Spleen (tissue), 7 donors: ENCODE measurements around the gene CHST15.

Source experiments
- CTCF ChIP-seq, 11 experiments: fragments of 200-600 bp in 7 of 11; fragments of 450-650 bp in 4 of 11; sonication (generic) in 4 of 11; IDR thresholded peaks in 8 of 11; conservative IDR thresholded peaks in 3 of 11; 1 replicate in 7 of 11; 2 replicates in 4 of 11; pipeline versions ENCODE4 v1.4.0 to v1.8.0; 2016 to 2021; ENCODE audit warnings: antibody characterized with exemption in 11 of 11, inconsistent platforms in 4 of 11, mild to moderate bottlenecking in 1 of 11
- POLR2A ChIP-seq, 3 donors: fragments of 450-650 bp; IDR thresholded peaks; one replicate each; pipeline ENCODE4 v1.5.1; 2017; ENCODE audit warnings: antibody characterized with exemption in 3 of 3, mild to moderate bottlenecking in 1 of 3
- POLR2AphosphoS5 ChIP-seq, 3 donors: sonication (generic); formaldehyde crosslinking; IDR thresholded peaks; one replicate each; pipeline ENCODE4 v1.5.1; 2017; ENCODE audit warnings: antibody characterized with exemption in 3 of 3
- donor health status: DM: no; HTN: no; CAD: no; lungs with moderate emphysema.
- donor health status: DM: no; HTN: no; CAD: no.
- donor health status: DM: no; HTN: no; CAD: no.

GRCh38 chr10:124010024-124010423 is 83.4 kb downstream of the CHST15 start:
- no peak for TF ChIP-seq POLR2A (IDR thresholded peaks at IDR 0.05)
- TF ChIP-seq CTCF (IDR thresholded peaks at IDR 0.05 in 8 of 11, conservative IDR thresholded peaks at IDR 0.05 in 3 of 11), result no peak
- TF ChIP-seq POLR2AphosphoS5 (IDR thresholded peaks at IDR 0.05), result no peak
